Measurements from ENCODE around the gene KCTD6.

The KCTD6 gene

DNA sequence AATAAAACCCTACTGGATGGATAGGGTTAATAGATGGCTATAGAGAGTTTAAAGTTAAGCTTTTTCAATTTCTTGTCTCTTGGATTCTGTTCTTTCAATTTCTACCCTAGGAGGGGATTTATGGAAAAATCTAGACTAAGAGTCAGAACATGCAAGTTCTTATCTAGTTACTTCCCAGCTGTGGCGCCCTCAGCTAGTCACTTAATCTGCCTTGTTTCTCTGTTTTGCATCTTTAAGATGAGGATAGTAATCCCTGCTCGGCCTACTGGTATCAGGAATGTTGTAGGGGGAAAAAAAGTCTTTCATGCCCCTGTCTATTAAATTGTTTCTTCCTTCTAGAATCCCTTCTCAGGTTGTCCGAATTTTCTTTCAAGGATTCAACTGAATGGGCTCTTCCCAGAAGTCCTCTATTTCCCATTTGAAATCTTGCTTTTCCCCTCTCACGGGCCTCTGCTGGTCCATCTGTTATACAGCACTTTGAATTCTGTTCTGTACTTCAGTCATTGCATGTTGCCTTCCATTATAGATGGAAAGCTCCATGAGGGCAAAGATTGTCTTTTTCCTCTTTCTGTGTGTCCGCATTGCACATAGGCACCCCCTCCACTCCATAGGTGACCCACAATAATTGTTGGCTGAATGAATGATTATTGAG lies 4.4 kb downstream of the KCTD6 start:
- Histone ChIP-seq H3K9me3 (ENCODE audit: control insufficient read depth, insufficient read depth, low read length) (no peaks in the 10 kb centered on the region), H3K4me1 (ENCODE audit: insufficient read depth, low read length) (peaks cover 38% of the 10 kb centered on the region), H3K9ac (ENCODE audit: low read depth, low read length) (no peak overlapping the region), H3K36me3 (ENCODE audit: insufficient read depth, low read length) (peaks cover 3% of the 10 kb centered on the region; the same call in 1 of the 2 replicates)

DNA sequence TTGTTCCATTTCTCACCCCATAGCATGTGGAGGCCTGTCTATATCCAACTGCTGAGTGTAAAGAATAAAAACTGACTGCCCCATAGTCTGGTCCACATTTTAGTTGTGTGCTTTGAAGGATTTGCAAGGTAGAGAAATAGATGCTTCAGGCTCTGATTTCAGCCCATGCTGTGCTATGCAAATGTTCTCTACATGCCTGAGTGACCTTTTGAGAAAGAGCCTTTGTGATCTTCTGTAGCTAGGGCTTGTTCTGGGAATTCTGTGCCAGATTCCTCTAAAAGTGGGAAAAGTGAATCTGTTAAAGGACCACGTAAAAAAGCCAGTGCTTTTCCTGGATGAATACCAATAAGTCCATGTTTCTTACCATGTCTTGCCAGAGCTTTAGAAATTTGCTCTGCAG lies 5.2 kb downstream of the KCTD6 start:
- peaks cover 38% of the 10 kb centered on the region for H3K4me1 ChIP-seq (ENCODE audit: insufficient read depth, low read length)
- H3K36me3 ChIP-seq (ENCODE audit: insufficient read depth, low read length), result peaks cover 5% of the 10 kb centered on the region; the same call in 1 of the 2 replicates
- H3K9ac ChIP-seq (ENCODE audit: low read depth, low read length), result peak overlapping the region; percentile 20; the same call in 1 of the 2 replicates

DNA sequence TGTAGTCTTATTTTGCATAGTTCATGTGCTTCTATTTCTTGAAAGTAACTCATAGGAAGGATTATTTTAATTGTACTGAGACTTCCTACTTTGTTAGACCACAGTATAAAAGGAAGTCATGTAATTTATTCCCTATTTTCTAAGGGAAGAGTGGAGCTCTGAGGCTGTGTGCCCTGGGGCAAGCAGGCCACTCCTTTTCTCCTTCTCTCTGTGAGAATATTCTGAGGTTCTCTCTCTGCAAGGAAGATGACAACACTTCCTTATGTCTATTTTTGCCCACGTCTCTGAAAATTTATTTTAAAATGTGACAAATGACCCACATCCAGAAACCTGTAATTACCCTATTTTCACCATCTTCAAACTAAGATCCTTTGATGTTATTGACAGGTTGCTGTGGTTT lies 11.0 kb downstream of the KCTD6 start:
- Histone ChIP-seq H3K4me1 (ENCODE audit: insufficient read depth, low read length) (0 out of 2 replicates have a peak, but pooled peaks cover 3% of the 10 kb centered on the region), H3K36me3 (ENCODE audit: insufficient read depth, low read length) (peaks cover 5% of the 10 kb centered on the region; the same call in 1 of the 2 replicates), H3K9ac (ENCODE audit: low read depth, low read length) (no peak overlapping the region), H3K9me3 (ENCODE audit: control insufficient read depth, insufficient read depth, low read length) (no peaks in the 10 kb centered on the region)

More for the DNA sequence above, 5.2 kb downstream of the KCTD6 start:
- no peaks in the 10 kb centered on the region for H3K9me3 ChIP-seq (ENCODE audit: control insufficient read depth, insufficient read depth, low read length)

DNA sequence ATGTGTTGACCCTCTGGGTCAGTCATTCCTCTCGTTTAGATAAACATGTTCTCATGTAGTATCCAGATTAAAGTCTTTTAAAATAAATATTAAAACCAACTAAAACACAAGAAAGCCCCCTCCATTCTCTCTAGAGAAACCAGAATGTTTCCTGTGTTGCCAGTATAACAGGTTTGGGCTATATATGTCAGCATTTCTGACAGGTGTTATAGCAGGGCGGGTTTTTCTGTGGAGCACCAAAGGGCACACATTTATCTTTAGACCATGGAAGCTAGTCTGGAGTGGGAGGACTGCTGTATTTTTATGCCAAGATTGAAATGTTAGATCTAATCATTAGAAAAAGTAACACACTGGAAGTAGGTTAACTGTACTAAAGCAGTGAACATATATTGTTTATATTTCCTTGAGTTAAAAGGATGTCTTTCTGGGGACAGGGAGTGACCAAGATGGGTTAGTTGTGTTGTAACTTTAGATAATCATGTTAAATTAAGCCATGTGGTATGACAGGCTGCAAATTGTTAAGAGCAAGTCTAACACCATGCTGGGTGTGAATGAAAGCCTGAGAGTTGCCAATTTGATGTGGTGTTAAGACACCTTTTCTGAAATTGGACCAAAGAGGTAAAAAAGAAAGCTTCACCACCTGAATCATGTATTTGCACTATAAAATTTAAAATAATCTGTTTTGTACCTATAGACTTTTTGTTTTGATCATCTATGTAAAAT lies 15.6 kb downstream of the KCTD6 start:
- no peak overlapping the region for H3K9ac ChIP-seq (ENCODE audit: low read depth, low read length)
- no peaks in the 10 kb centered on the region for H3K9me3 ChIP-seq (ENCODE audit: control insufficient read depth, insufficient read depth, low read length)
- H3K36me3 ChIP-seq (ENCODE audit: insufficient read depth, low read length), result no peaks in the 10 kb centered on the region
- H3K4me1 ChIP-seq (ENCODE audit: insufficient read depth, low read length), result no peaks in the 10 kb centered on the region

- Histone ChIP-seq H3K36me3 (ENCODE audit: insufficient read depth, low read length) (no peaks in the 10 kb centered on the region), H3K9ac (ENCODE audit: low read depth, low read length) (no peak overlapping the region), H3K9me3 (ENCODE audit: control insufficient read depth, insufficient read depth, low read length) (no peaks in the 10 kb centered on the region), H3K4me1 (ENCODE audit: insufficient read depth, low read length) (no peaks in the 10 kb centered on the region)
These were observed 16.5 kb downstream of the KCTD6 start for GRCh38 chr3:58508437-58508836.

DNA sequence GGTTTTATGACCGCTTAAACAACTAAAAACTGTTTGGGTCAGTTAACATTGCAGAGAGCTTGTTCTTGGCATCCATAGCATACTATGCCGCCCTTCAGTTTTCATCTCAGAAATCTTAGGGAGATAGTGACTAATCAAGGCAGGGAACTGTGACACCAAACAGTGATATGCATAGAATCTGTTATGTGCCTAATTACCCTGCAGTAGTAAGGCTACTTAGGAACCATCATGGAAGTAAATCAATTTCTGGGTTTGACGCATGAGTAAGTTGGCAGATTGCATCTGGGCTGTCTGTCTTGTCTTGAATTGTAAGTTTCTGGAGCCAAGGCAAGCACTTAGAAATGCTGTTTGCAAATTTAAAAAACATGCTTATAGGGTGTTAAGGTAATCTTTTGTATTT lies 22.5 kb downstream of the KCTD6 start:
- H3K4me1 ChIP-seq (ENCODE audit: insufficient read depth, low read length), result peaks cover 6% of the 10 kb centered on the region; the same call in 1 of the 2 replicates
- no peaks in the 10 kb centered on the region for H3K9me3 ChIP-seq (ENCODE audit: control insufficient read depth, insufficient read depth, low read length)
- H3K9ac ChIP-seq (ENCODE audit: low read depth, low read length), result no peak overlapping the region
- H3K36me3 ChIP-seq (ENCODE audit: insufficient read depth, low read length), result no peaks in the 10 kb centered on the region

DNA sequence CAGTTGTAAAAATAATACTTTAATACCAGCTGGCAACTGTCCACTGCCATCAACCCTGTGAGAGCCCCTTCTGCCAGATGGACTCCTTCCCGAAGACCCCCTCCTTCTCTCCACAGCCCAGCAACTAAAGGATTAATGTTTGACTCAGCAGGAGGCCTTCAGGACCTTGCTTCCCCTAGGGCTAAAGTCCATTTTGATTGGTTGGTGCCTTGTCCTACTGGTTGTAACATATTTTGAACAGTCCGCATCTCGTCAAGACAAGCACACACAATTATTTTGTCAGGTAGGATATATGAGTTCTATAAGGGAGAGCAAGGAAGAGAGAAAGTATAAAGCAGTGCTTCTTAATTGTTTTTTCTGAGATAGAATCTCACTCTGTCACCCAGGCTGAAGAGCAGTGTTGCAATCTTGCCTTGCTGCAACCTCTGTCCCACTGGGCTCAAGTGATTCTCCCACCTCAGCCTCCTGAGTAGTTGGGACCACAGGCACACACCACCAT lies 26.4 kb downstream of the KCTD6 start:
- H3K9me3 ChIP-seq (ENCODE audit: control insufficient read depth, insufficient read depth, low read length), result no peaks in the 10 kb centered on the region
- H3K36me3 ChIP-seq (ENCODE audit: insufficient read depth, low read length), result no peaks in the 10 kb centered on the region
- H3K9ac ChIP-seq (ENCODE audit: low read depth, low read length), result no peak overlapping the region
- peaks cover 27% of the 10 kb centered on the region for H3K4me1 ChIP-seq (ENCODE audit: insufficient read depth, low read length)

DNA sequence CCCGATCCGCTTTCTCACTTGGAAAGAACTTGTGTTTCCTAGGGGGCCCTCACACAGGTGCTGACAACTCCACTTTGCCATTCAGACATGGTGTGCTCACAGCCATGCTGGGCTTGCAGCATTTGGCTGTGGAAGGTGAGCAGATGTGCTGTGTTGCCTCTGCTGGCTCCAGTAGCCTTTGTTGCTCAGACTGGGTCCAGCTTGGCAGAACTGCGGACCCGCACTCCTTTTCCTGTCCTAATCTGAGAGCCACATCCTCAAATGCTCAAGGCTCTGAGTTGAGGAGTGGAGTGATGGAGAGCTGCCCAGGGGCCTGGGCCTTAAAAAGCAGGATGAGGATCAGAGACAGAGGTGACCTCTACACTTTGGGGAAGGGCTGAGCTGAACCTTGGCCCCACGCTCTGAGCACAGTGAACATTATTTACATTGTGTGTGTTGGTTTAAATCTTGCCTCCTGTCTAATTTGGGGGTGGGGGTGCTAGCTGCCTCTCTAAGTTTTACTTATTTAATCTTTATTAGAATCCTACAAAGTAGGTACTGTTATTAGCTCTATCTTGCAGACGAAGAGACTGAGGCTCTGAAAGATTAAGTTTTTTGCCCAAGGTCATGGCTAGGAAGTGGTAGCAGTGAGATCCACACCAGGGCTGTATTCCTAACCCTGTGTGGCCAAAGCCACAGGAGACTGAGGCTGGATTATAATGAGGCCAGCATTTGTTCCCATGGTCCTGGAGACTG lies 27.9 kb downstream of the KCTD6 start:
- no peaks in the 10 kb centered on the region for H3K36me3 ChIP-seq (ENCODE audit: insufficient read depth, low read length)
- no peaks in the 10 kb centered on the region for H3K9me3 ChIP-seq (ENCODE audit: control insufficient read depth, insufficient read depth, low read length)
- H3K9ac ChIP-seq (ENCODE audit: low read depth, low read length), result no peak overlapping the region
- H3K4me1 ChIP-seq (ENCODE audit: insufficient read depth, low read length), result peaks cover 27% of the 10 kb centered on the region

- Histone ChIP-seq H3K9me3 (ENCODE audit: control insufficient read depth, insufficient read depth, low read length) (no peaks in the 10 kb centered on the region), H3K4me1 (ENCODE audit: insufficient read depth, low read length) (peaks cover 27% of the 10 kb centered on the region), H3K36me3 (ENCODE audit: insufficient read depth, low read length) (no peaks in the 10 kb centered on the region), H3K9ac (ENCODE audit: low read depth, low read length) (no peak overlapping the region)
These were observed 28.8 kb downstream of the KCTD6 start for GRCh38 chr3:58520403-58521335.

DNA sequence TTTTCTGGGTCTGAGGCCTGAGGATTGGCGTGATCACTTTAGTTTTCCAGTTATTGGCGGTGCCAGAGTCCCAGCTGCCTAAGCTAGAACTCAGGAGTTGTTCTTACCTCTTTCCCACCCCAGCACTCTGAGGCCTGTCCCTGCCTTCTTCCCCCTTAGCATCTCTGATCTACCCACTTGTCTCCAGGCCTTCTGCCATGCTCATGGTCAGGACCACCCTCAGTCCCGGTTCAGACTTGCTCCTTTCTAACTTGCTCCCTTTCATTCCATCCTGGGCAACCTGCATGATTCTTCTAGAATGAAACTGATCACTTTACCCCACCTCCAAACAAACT lies 29.4 kb downstream of the KCTD6 start:
- Histone ChIP-seq H3K9me3 (ENCODE audit: control insufficient read depth, insufficient read depth, low read length) (no peaks in the 10 kb centered on the region), H3K36me3 (ENCODE audit: insufficient read depth, low read length) (no peaks in the 10 kb centered on the region), H3K4me1 (ENCODE audit: insufficient read depth, low read length) (peaks cover 31% of the 10 kb centered on the region), H3K9ac (ENCODE audit: low read depth, low read length) (no peak overlapping the region)

GRCh38 chr3:58521917-58522631 lies 30.2 kb downstream of the KCTD6 start:
- no peaks in the 10 kb centered on the region for H3K9me3 ChIP-seq (ENCODE audit: control insufficient read depth, insufficient read depth, low read length)
- peaks cover 34% of the 10 kb centered on the region for H3K4me1 ChIP-seq (ENCODE audit: insufficient read depth, low read length)
- H3K36me3 ChIP-seq (ENCODE audit: insufficient read depth, low read length), result no peaks in the 10 kb centered on the region
- no peak overlapping the region for H3K9ac ChIP-seq (ENCODE audit: low read depth, low read length)

DNA sequence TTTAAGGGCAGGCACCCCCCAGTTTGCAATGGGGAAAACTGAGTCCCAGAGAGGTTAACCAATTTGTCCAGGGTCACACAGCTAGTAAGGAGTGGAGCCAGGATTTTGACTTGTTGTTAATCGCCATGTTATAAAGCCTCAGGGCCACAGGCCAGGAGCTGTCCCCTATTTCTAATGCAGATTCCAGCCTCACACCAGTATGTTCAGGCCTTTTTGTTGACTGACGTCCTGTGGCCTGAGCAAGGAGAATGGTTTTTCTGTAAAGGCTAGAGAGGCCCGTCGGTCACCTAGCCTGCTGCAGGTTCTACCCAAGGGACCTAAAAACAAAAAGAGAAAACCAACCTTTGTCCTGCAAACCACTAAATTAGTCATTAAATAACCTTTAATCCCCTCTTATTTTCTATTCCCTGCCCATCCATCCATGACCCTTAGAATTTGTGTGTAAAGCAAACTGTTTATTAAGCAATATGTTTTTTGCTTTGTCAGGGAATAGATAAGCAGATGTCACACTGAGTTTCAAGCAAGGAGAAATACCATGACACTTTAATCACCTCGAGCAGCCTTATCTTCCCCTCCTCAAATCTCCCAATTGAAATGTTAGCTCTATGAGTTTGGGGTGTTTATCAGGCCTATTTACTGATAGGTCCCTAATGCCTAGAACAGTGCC lies 31.0 kb downstream of the KCTD6 start:
- Histone ChIP-seq H3K9ac (ENCODE audit: low read depth, low read length) (no peak overlapping the region), H3K4me1 (ENCODE audit: insufficient read depth, low read length) (peaks cover 34% of the 10 kb centered on the region), H3K9me3 (ENCODE audit: control insufficient read depth, insufficient read depth, low read length) (no peaks in the 10 kb centered on the region), H3K36me3 (ENCODE audit: insufficient read depth, low read length) (no peaks in the 10 kb centered on the region)

- H3K36me3 ChIP-seq (ENCODE audit: insufficient read depth, low read length), result no peaks in the 10 kb centered on the region
- peaks cover 27% of the 10 kb centered on the region for H3K4me1 ChIP-seq (ENCODE audit: insufficient read depth, low read length)
- H3K9ac ChIP-seq (ENCODE audit: low read depth, low read length), result no peak overlapping the region
- no peaks in the 10 kb centered on the region for H3K9me3 ChIP-seq (ENCODE audit: control insufficient read depth, insufficient read depth, low read length)
These were observed 32.5 kb downstream of the KCTD6 start for GRCh38 chr3:58524326-58524888.
